ENCODE results near the gene EFS. TPM values are rescaled to one million over a fixed set of nuclear protein-coding genes. Genes with fewer than 3 reads are reported as not detected.
"Not testable (repeated sequence)": the region's sequence is repeated elsewhere in the genome, so short reads cannot be mapped to it uniquely, and the experiment has no call there.

EFS gene
- polyA plus RNA-seq, 1 donor = 19.0 TPM

DNA sequence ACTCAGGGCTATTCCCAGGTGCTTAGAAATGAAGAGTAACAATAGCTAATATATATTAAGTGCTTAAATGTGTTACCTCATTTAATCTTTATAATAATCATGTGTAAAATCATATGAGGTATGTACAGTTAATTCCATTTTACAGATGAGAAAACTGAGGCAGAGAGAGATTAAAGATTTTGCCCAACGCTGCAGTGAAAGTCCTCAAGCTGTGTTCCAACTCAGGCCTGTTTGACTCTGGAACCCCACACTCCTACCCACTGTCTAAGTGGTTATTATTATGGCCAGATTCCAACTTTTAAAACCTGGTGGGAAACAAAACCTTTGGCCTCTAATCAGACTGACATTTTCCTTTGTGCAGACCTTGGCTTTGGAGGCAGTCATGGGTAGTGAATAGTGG is 22.0 kb upstream of the EFS start:
- Histone ChIP-seq H3K36me3 (ENCODE audit: control insufficient read depth, insufficient read depth, low read length) (no peaks in the 10 kb centered on the region), H3K4me1 (ENCODE audit: control insufficient read depth, insufficient read depth, low read length) (no peaks in the 10 kb centered on the region), H3K9me3 (ENCODE audit: control insufficient read depth, low read depth, low read length) (no peaks in the 10 kb centered on the region), H3K27me3 (ENCODE audit: control insufficient read depth, insufficient read depth, low read length) (no peaks in the 10 kb centered on the region), H3K4me3 (ENCODE audit: low read length) (no peak overlapping the region), H3K27ac (ENCODE audit: low read length) (no peak overlapping the region)
- DNase-seq = no peak
- WGBS (ENCODE audit: insufficient coverage, low lambda C conversion rate) = no CpG with 5 or more reads among the region's 1 CpG

DNA sequence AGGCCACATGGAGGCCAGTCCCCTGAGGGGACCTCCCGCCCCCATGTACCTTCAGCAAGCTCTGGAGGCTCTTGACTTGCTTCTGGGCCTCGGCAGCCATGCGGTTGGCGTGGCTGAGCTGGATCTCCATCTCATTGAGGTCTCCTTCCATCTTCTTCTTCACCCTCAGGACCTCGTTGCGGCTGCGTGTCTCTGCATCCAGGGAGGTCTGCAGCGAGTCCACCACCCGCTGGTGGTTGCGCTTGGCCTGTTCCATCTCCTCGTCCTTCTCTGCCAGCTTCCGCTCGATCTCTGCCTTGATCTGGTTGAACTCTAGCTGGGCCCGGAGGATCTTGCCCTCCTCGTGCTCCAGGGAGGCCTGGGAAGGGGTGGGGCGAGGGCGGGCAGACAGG is 21.3 kb upstream of the EFS start:
- no CpG with 5 or more reads among the region's 17 CpGs for WGBS (ENCODE audit: insufficient coverage, low lambda C conversion rate)
- not testable (repeated sequence) for H3K27ac ChIP-seq (ENCODE audit: low read length); H3K4me1 ChIP-seq (ENCODE audit: control insufficient read depth, insufficient read depth, low read length); H3K27me3 ChIP-seq (ENCODE audit: control insufficient read depth, insufficient read depth, low read length); H3K36me3 ChIP-seq (ENCODE audit: control insufficient read depth, insufficient read depth, low read length); H3K4me3 ChIP-seq (ENCODE audit: low read length); H3K9me3 ChIP-seq (ENCODE audit: control insufficient read depth, low read depth, low read length); DNase-seq

DNA sequence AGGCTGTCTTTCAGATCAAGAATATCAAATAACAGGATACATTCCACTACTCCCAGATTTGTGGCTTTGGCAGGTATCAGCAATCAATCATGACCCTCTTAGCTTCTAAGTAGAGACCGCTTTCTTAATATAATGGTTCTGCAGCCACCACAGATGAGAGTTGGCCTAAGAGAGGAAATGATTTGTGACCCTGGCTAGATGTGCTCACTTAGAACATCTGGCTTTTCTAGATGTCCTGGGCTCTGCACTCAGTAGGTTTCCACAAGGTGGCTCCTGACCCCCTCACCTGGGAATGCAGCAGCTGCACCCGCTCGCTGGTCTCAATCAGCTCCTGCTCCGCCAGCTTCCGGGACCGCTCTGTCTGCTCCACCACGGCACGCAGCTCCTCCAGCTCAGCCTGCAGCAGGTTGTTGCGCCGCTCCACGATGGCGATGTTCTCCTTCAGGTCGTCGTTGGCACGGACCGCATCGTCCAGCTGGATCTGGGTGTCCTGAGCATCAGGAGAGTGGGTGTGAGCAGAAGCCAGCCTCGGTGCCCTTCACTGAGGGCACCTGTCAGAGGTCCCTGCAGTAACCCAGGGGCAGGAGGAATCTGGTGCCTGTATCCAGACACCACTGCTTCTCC is 20.8 kb upstream of the EFS start:
- WGBS (ENCODE audit: insufficient coverage, low lambda C conversion rate) = no CpG with 5 or more reads among the region's 18 CpGs
- Histone ChIP-seq H3K36me3 (ENCODE audit: control insufficient read depth, insufficient read depth, low read length) (no peaks in the 10 kb centered on the region), H3K27ac (ENCODE audit: low read length) (no peak overlapping the region), H3K9me3 (ENCODE audit: control insufficient read depth, low read depth, low read length) (no peaks in the 10 kb centered on the region), H3K4me1 (ENCODE audit: control insufficient read depth, insufficient read depth, low read length) (peaks cover 3% of the 10 kb centered on the region), H3K4me3 (ENCODE audit: low read length) (no peak overlapping the region), H3K27me3 (ENCODE audit: control insufficient read depth, insufficient read depth, low read length) (no peaks in the 10 kb centered on the region)
- no peak for DNase-seq

DNA sequence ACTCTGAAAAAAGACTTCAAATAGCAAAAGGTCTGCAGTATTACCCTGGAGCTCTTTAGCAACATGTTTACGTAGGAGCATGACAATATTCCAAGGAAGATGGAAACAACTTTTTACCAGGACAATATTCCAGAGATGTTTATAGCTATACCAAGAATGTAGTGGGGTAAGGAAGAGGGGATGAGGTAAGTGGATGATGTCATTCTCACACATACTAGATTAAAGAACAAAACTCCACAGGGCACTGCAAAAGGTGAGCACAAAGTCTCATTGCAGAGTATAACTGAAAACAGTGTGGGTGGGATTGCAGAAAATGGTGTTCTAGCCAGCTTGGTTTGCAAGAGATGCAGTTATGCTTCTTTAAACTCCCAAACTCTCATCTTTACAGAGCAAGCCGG is 20.3 kb upstream of the EFS start:
- H3K36me3 ChIP-seq (ENCODE audit: control insufficient read depth, insufficient read depth, low read length) = no peaks in the 10 kb centered on the region
- H3K27ac ChIP-seq (ENCODE audit: low read length) = no peak overlapping the region
- H3K4me3 ChIP-seq (ENCODE audit: low read length) = no peak overlapping the region
- H3K4me1 ChIP-seq (ENCODE audit: control insufficient read depth, insufficient read depth, low read length) = peaks cover 8% of the 10 kb centered on the region
- DNase-seq = no peak
- 100% methylated on average over 1 of the region's 2 CpGs for WGBS (ENCODE audit: insufficient coverage, low lambda C conversion rate)
- no peaks in the 10 kb centered on the region for H3K27me3 ChIP-seq (ENCODE audit: control insufficient read depth, insufficient read depth, low read length)
- no peaks in the 10 kb centered on the region for H3K9me3 ChIP-seq (ENCODE audit: control insufficient read depth, low read depth, low read length)

DNA sequence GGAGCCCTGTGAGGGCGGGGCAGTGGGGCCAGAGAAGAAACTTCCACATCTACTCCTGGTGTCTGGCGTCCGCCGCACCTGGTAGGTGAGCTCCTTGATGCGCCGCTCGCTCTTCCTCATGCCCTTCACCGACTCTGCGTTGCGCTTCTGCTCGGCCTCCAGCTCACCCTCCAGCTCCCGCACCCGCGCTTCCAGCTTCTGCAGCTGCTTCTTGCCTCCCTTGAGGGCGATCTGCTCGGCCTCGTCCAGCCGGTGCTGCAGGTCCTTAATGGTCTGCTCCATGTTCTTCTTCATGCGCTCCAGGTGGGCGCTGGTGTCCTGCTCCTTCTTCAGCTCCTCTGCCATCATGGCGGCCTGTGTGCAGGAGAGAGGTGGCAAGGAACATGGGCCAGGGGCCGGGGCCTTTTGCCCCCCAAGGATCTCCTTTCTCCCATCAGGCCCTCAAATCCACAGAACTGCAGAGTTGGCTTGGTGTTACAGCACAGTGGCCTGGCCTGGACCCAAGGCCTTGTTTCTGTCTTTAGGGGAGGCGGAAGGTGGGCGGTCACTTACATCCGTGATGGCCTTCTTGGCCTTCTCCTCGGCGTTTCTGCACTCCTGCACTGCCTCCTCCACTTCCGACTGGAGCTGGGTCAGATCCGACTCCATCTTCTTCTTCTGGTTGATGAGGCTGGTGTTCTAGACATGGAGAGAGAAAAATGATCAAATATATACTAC is 19.6 kb upstream of the EFS start:
- Histone ChIP-seq H3K4me1 (ENCODE audit: control insufficient read depth, insufficient read depth, low read length) (peaks cover 11% of the 10 kb centered on the region), H3K9me3 (ENCODE audit: control insufficient read depth, low read depth, low read length) (no peaks in the 10 kb centered on the region), H3K27ac (ENCODE audit: low read length) (no peak overlapping the region), H3K36me3 (ENCODE audit: control insufficient read depth, insufficient read depth, low read length) (no peaks in the 10 kb centered on the region), H3K4me3 (ENCODE audit: low read length) (no peak overlapping the region), H3K27me3 (ENCODE audit: control insufficient read depth, insufficient read depth, low read length) (no peaks in the 10 kb centered on the region)
- no CpG with 5 or more reads among the region's 29 CpGs for WGBS (ENCODE audit: insufficient coverage, low lambda C conversion rate)
- DNase-seq = no peak

DNA sequence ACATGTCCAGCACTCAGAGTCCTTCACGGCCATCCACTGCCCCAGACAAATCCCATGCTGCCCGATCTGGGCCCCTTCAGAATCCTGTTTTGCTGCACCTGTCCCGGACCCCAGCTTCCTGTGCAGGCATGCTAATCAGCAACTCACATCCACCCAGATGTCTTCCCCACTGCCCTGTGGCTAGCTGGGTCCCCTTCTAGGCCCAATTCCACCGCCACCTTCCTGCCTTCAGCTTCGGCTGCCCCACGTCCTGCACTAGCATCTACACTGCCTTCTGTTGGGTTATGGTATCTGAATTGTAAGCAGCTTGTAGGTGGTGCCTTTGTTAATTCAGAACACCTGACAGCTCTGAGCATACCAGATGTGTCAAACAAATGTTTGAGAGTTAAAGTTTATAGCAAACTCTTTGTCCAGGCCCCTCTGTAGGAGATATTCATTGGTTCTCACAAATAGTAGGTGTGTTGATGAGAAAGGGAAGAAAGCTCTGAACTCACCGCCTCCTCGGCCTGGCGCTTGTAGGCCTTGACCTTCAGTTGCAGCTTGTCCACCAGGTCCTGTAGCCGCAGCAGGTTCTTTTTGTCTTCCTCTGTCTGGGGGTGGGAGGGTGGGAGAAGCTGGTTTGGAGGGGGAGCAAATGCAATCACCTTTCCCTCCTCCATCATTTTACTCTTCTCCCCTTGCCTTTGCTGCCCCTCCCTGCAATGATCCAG is 17.9 kb upstream of the EFS start:
- Histone ChIP-seq H3K4me1 (ENCODE audit: control insufficient read depth, insufficient read depth, low read length) (peaks cover 11% of the 10 kb centered on the region), H3K4me3 (ENCODE audit: low read length) (no peak overlapping the region), H3K9me3 (ENCODE audit: control insufficient read depth, low read depth, low read length) (no peaks in the 10 kb centered on the region), H3K36me3 (ENCODE audit: control insufficient read depth, insufficient read depth, low read length) (no peaks in the 10 kb centered on the region), H3K27me3 (ENCODE audit: control insufficient read depth, insufficient read depth, low read length) (no peaks in the 10 kb centered on the region), H3K27ac (ENCODE audit: low read length) (no peak overlapping the region)
- DNase-seq = no peak
- no CpG with 5 or more reads among the region's 10 CpGs for WGBS (ENCODE audit: insufficient coverage, low lambda C conversion rate)

DNA sequence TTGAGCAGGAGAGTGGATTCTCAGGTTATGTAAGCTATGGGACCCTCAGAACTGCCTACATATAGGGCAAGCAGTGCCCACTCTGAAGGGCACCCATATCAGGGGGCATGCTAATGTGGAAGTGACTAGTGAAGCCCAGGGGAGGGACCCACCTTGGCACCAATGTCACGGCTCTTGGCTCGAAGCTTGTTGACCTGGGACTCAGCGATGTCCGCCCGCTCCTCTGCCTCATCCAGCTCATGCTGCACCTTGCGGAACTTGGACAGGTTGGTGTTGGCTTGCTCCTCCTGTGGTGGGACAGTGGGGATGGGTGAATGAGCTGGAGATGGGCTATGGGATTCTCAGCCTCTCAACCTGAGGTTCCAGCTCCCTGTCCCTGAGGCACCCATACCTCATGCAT is 17.3 kb upstream of the EFS start:
- WGBS (ENCODE audit: insufficient coverage, low lambda C conversion rate) = no CpG with 5 or more reads among the region's 6 CpGs
- peaks cover 11% of the 10 kb centered on the region for H3K4me1 ChIP-seq (ENCODE audit: control insufficient read depth, insufficient read depth, low read length)
- H3K27ac ChIP-seq (ENCODE audit: low read length) = no peak overlapping the region
- H3K27me3 ChIP-seq (ENCODE audit: control insufficient read depth, insufficient read depth, low read length) = no peaks in the 10 kb centered on the region
- H3K4me3 ChIP-seq (ENCODE audit: low read length) = no peak overlapping the region
- no peaks in the 10 kb centered on the region for H3K9me3 ChIP-seq (ENCODE audit: control insufficient read depth, low read depth, low read length)
- DNase-seq = no peak
- no peaks in the 10 kb centered on the region for H3K36me3 ChIP-seq (ENCODE audit: control insufficient read depth, insufficient read depth, low read length)

DNA sequence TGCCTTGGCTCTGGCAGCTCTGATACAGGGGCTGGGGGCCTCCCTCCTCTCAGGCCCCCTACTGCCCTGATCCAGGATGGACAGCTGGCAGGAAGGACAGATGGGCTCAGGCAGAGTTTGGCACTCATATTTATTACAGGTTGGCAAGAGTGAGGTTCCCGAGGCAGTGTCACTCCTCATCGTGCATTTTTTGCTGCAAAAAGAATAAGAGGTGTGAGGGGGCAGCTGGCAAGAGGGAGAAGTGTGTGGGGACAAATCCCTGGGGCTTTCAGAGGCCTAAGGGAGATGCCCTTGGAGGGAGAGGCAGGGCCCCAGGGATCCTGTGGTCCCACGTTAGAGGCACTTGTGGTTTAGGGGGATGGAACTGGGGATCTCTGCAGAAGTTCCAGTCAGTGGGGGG is 16.9 kb upstream of the EFS start:
- WGBS (ENCODE audit: insufficient coverage, low lambda C conversion rate) = no CpG with 5 or more reads among the region's 3 CpGs
- H3K36me3 ChIP-seq (ENCODE audit: control insufficient read depth, insufficient read depth, low read length) = no peaks in the 10 kb centered on the region
- peaks cover under 1% of the 10 kb centered on the region for H3K27me3 ChIP-seq (ENCODE audit: control insufficient read depth, insufficient read depth, low read length)
- peaks cover 11% of the 10 kb centered on the region for H3K4me1 ChIP-seq (ENCODE audit: control insufficient read depth, insufficient read depth, low read length)
- no peaks in the 10 kb centered on the region for H3K9me3 ChIP-seq (ENCODE audit: control insufficient read depth, low read depth, low read length)
- no peak overlapping the region for H3K27ac ChIP-seq (ENCODE audit: low read length)
- no peak overlapping the region for H3K4me3 ChIP-seq (ENCODE audit: low read length)
- no peak for DNase-seq

DNA sequence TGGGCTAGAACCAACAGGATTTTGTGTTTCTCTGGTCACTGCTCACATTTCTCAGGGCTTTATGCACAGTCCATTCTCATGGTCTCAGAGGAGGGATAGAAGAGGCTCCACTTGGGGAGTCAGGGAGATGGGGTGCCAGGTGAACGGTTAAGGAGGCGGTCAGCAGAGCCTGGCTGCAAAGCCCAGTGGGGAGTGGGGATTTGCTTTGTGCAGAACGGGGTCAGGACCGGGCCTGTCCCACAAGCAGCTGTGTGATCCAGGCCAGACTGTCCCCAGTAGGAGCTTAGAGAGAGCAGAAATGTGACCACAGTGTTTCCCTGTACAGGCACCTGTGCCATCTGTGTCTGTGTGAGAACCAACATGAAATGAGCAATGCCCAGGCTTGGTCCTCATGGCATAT is 16.0 kb upstream of the EFS start:
- no peak for DNase-seq
- H3K36me3 ChIP-seq (ENCODE audit: control insufficient read depth, insufficient read depth, low read length) = no peaks in the 10 kb centered on the region
- peaks cover 11% of the 10 kb centered on the region for H3K4me1 ChIP-seq (ENCODE audit: control insufficient read depth, insufficient read depth, low read length)
- peaks cover 3% of the 10 kb centered on the region for H3K27me3 ChIP-seq (ENCODE audit: control insufficient read depth, insufficient read depth, low read length)
- no peaks in the 10 kb centered on the region for H3K9me3 ChIP-seq (ENCODE audit: control insufficient read depth, low read depth, low read length)
- no peak overlapping the region for H3K4me3 ChIP-seq (ENCODE audit: low read length)
- no peak overlapping the region for H3K27ac ChIP-seq (ENCODE audit: low read length)
- WGBS (ENCODE audit: insufficient coverage, low lambda C conversion rate) = no CpG with 5 or more reads among the region's 4 CpGs

DNA sequence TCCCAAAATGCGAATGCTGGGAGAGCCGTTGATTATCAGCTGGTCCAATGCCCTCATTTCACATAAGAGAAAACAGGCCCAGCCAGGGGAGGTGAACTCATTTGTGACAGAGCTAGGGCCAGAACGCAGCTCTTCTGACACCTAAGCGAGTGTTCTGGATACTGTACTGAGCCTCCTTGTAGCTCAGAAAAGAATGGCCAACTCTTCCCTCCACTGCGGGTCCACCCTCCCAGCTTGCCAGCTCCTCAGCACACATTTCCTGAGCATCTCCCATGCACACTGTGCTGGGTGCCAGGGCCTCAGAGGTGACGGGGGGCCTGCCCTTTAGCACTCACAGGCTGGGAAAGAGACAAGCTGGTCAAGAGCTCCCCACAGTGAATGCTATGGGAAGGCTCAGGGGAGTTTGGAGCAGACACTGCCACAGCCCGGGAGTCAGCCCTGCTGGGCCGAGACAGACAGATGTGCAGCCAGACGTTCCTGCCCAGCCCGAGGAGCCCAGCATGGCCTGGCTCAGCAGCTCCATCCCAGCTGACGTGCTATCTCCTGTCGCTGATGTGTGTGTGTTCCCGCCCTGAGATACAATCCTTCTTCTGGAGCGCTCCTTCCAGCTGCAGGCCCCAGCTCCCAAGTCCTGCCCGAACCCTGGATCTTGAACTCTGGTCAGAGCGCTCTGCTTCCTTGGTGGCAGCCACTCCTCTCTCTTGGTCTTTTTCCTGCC is 15.4 kb upstream of the EFS start:
- Histone ChIP-seq H3K27ac (ENCODE audit: low read length) (no peak overlapping the region), H3K4me3 (ENCODE audit: low read length) (no peak overlapping the region), H3K4me1 (ENCODE audit: control insufficient read depth, insufficient read depth, low read length) (peaks cover 11% of the 10 kb centered on the region), H3K27me3 (ENCODE audit: control insufficient read depth, insufficient read depth, low read length) (peaks cover 3% of the 10 kb centered on the region), H3K9me3 (ENCODE audit: control insufficient read depth, low read depth, low read length) (no peaks in the 10 kb centered on the region), H3K36me3 (ENCODE audit: control insufficient read depth, insufficient read depth, low read length) (no peaks in the 10 kb centered on the region)
- peak in 1 of 2 donors; percentile 53 for DNase-seq
- 0% methylated on average over 1 of the region's 16 CpGs for WGBS (ENCODE audit: insufficient coverage, low lambda C conversion rate)

Measured in large intestine (tissue), 3 donors.